ENCODE results near the gene PLEKHM1.

DNA sequence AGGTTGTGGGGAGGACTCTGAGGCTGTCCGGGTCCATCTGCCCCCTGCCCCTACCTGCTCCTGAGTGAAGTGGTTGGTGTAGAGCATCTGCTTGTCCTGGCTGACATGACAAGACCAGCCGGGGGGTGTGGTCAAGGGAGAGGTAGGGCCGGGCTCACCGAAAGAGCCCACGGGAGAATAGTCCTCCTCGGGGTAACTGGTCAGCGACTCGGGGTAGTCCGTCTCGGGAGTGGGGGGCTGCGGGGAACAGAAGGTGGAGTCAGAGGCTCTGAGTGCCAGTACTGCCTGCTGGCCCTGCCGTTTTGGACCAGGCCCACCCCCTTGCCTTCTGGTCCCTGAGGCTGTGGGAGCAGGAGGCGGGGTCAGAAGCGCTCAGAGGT lies 85.7 kb downstream of the PLEKHM1 start:
- TF ChIP-seq CTCF (conservative IDR thresholded peaks at IDR 0.05; ENCODE audit: low read length) = no peak
- no peak for TF ChIP-seq EZH2phosphoT487 (IDR thresholded peaks at IDR 0.05; ENCODE audit: borderline replicate concordance)
